Measurements from ENCODE around the gene ARFGAP3. TPM values are rescaled to one million over a fixed set of nuclear protein-coding genes. Genes with fewer than 3 reads are reported as not detected.

ARFGAP3 gene
- total RNA-seq, 1 experiment from 2014 or later, result 27.0 TPM

DNA sequence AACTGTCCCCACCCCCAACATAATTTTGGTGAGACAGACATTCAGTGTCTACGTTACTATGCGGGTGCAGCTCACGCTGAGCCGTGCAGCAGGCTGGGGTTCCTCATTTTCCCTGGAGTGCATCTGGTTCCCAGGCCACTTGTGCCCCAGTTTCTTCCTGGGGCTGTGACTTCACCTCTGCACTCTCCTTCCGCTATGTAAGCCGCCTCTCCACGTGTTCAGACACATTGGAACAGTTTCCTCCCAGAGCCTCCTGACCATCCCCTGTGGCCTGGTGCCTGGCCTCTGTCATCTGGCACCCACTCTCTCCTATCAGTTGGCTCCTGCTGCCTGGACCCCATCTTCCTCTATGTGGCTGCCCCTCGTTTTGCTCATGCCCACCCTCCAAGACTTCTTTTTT lies 90.2 kb downstream of the ARFGAP3 start:
- Histone ChIP-seq H3K4me3 (ENCODE audit: low read depth in 2 of 2, low read length in 2 of 2) (no peak overlapping the region), H3K27me3 (ENCODE audit: control insufficient read depth, insufficient read depth, low read length) (no peaks in the 10 kb centered on the region), H3K9me3 (ENCODE audit: control insufficient read depth, insufficient read depth, low read depth, low read length) (no peaks in the 10 kb centered on the region), H3K4me1 (ENCODE audit: control insufficient read depth, insufficient read depth, low read length) (no peaks in the 10 kb centered on the region), H3K36me3 (ENCODE audit: control insufficient read depth, insufficient read depth, low read length) (no peaks in the 10 kb centered on the region), H3K27ac (ENCODE audit: low read length) (no peak overlapping the region)
- TF ChIP-seq POLR2AphosphoS5 (IDR thresholded peaks at IDR 0.05; ENCODE audit: low read depth, low read length) (no peak), TCF7L2 (IDR thresholded peaks at IDR 0.05; ENCODE audit: low read depth, low read length) (no peak), SIN3A (IDR thresholded peaks at IDR 0.05; ENCODE audit: borderline replicate concordance, insufficient read depth, low read depth, low read length) (no peak)
- TF ChIP-seq, protein P1, sequence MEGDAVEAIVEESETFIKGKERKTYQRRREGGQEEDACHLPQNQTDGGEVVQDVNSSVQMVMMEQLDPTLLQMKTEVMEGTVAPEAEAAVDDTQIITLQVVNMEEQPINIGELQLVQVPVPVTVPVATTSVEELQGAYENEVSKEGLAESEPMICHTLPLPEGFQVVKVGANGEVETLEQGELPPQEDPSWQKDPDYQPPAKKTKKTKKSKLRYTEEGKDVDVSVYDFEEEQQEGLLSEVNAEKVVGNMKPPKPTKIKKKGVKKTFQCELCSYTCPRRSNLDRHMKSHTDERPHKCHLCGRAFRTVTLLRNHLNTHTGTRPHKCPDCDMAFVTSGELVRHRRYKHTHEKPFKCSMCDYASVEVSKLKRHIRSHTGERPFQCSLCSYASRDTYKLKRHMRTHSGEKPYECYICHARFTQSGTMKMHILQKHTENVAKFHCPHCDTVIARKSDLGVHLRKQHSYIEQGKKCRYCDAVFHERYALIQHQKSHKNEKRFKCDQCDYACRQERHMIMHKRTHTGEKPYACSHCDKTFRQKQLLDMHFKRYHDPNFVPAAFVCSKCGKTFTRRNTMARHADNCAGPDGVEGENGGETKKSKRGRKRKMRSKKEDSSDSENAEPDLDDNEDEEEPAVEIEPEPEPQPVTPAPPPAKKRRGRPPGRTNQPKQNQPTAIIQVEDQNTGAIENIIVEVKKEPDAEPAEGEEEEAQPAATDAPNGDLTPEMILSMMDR (IDR thresholded peaks at IDR 0.05), result no peak
- TF ChIP-seq, protein P2, sequence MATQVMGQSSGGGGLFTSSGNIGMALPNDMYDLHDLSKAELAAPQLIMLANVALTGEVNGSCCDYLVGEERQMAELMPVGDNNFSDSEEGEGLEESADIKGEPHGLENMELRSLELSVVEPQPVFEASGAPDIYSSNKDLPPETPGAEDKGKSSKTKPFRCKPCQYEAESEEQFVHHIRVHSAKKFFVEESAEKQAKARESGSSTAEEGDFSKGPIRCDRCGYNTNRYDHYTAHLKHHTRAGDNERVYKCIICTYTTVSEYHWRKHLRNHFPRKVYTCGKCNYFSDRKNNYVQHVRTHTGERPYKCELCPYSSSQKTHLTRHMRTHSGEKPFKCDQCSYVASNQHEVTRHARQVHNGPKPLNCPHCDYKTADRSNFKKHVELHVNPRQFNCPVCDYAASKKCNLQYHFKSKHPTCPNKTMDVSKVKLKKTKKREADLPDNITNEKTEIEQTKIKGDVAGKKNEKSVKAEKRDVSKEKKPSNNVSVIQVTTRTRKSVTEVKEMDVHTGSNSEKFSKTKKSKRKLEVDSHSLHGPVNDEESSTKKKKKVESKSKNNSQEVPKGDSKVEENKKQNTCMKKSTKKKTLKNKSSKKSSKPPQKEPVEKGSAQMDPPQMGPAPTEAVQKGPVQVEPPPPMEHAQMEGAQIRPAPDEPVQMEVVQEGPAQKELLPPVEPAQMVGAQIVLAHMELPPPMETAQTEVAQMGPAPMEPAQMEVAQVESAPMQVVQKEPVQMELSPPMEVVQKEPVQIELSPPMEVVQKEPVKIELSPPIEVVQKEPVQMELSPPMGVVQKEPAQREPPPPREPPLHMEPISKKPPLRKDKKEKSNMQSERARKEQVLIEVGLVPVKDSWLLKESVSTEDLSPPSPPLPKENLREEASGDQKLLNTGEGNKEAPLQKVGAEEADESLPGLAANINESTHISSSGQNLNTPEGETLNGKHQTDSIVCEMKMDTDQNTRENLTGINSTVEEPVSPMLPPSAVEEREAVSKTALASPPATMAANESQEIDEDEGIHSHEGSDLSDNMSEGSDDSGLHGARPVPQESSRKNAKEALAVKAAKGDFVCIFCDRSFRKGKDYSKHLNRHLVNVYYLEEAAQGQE (IDR thresholded peaks at IDR 0.05; ENCODE audit: insufficient read depth in 1 of 2, low read depth in 2 of 2, low read length in 1 of 2), result no peak
- BruUV-seq (replicated peaks), result no TSS peak
- POLR2A ChIA-PET, result no interaction called here
- intact Hi-C loops (cut with micrococcal nuclease; ENCODE audit: unreplicated experiment) (no loop called here), in situ Hi-C loops (cut with HindIII; ENCODE audit: low pct_unique_long_range_greater_than_20kb, low sequenced_read_pairs) (no loop called here)
- DNase-seq (ENCODE audit: low read depth, low spot score) (no peak), ATAC-seq (no peak)
- CTCF ChIA-PET, result no interaction called here

DNA sequence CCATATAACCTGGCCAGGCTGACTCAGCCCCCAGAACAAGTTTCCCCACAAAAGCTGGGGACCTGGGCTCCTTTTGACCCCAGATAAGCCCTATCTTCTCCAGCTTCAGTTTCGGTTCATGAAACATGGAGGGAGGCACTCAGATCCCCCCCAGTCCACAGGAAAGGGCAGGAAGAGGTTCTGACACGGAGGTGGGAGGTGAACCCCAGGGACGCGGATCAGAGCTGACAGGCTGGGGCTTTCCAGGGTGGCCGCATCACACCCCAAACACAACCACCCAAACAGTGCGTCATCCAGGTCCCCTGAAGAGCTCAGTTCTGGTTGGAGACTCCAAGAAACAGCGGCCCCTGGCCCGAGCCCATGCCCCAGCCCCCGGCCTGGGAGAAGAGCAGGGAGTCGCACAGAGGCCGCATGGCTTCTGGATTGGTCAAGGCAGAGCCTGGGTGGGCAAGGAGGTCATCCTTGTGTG lies 92.1 kb downstream of the ARFGAP3 start:
- POLR2A ChIA-PET, result no interaction called here
- TF ChIP-seq SIN3A (IDR thresholded peaks at IDR 0.05; ENCODE audit: borderline replicate concordance, insufficient read depth, low read depth, low read length) (no peak), POLR2AphosphoS5 (IDR thresholded peaks at IDR 0.05; ENCODE audit: low read depth, low read length) (no peak)
- TF ChIP-seq, protein P1 (IDR thresholded peaks at IDR 0.05), result no peak
- TF ChIP-seq, protein P2 (IDR thresholded peaks at IDR 0.05; ENCODE audit: insufficient read depth in 1 of 2, low read depth in 2 of 2, low read length in 1 of 2), result no peak
- CTCF ChIA-PET, result interaction anchor here (0.6 kb wide), 1 partner anchor 144 kb away, joined by 4 read pairs; no protein-coding TSS in a partner anchor
- Histone ChIP-seq H3K36me3 (ENCODE audit: control insufficient read depth, insufficient read depth, low read length) (no peaks in the 10 kb centered on the region), H3K27ac (ENCODE audit: low read length) (no peak overlapping the region), H3K4me3 (ENCODE audit: low read depth in 2 of 2, low read length in 2 of 2) (no peak overlapping the region), H3K4me1 (ENCODE audit: control insufficient read depth, insufficient read depth, low read length) (no peaks in the 10 kb centered on the region), H3K9me3 (ENCODE audit: control insufficient read depth, insufficient read depth, low read depth, low read length) (no peaks in the 10 kb centered on the region), H3K27me3 (ENCODE audit: control insufficient read depth, insufficient read depth, low read length) (no peaks in the 10 kb centered on the region)
- no TSS peak for BruUV-seq (replicated peaks)
- DNase-seq (ENCODE audit: low read depth, low spot score), result no peak
- in situ Hi-C loops (cut with HindIII; ENCODE audit: low pct_unique_long_range_greater_than_20kb, low sequenced_read_pairs), result no loop called here
- intact Hi-C loops (cut with micrococcal nuclease; ENCODE audit: unreplicated experiment), result no loop called here
- no peak for ATAC-seq
